NCI-H2081 treated with DMSO at 0.1 percent for 48 hours (cell line): ENCODE measurements around the gene PNLIPRP1.

ENCODE experiments used
- DNase-seq: peaks from one replicate; lab custom pipeline; 2025; lab: John Stamatoyannopoulos, UW

The PNLIPRP1 gene

DNA sequence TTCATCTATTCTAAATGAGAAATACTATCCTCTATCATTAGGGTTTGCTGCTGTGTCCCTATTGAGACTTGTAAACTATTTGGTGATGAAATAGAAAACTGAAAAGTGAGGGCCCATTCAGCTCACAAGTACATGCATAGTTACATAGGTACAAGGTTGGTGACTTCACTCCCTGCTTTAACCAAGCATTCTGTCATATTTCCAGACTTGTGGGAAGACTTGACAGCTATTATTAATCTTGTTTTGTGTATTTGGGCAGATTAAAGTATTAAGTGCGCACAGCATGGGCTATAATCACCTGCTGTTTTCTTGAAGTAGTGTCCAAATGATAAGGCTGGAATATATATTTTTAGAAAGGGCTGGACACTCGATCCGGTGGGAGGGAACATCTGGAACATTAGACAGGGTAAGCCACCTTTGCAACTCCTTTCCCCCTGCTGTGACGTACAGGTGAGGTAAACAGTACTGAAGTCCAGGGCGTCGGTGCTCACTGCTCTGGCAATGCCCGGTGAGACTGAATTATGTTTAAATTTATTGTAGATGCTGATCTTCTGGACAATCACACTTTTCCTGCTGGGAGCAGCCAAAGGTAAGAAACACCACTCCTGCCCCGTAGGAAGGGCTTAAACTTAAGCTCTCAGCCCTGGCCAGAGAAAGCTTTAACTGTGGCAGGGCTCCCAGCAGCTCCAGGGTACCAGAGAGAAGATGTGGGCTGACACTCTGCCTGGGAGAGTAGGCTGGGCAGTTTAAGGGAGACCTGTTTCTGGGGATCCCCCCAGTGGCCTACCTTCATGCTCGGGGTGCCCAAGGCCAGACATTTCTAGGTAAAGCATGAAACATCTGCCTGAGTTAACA is at the start of gene PNLIPRP1:
PNLIPRP1 (plus strand) TSS at position 370 of the 855 bp plus-strand sequence; CDS start at position 541, 171 bp downstream.
- DNase-seq: no peak

DNA sequence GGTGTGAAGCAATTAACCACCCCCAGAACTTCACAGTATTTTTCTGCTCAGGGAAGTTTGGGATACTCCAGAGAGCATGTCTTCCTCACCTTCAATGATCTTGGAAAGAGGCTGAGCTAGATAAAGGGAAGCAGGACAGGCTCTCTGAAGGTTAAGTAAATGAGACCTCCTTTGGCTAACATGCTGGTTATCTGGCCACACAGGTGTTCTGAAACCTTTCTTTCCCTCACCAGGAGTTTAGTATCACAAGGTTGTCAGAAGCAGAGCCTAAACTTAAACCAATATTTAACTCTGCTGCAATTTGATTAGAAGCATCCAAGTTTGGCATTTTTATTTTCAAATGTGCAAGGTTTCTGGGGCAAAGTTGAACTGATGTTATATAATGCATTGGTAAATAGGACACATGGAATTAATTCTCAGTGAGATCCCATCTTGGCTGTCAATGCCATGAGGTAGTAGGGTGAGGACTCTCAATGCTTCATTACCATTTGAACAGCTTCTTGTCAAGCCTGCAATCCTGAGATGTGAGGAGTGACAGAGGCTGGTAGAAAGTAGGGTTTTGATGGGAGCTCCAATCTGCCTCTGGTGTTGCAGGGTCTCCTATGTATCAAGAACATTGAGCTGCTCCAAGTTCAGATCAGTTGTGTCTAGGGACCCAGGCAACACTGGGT is 48.6 kb upstream of the PNLIPRP1 start:
- no peak for DNase-seq

DNA sequence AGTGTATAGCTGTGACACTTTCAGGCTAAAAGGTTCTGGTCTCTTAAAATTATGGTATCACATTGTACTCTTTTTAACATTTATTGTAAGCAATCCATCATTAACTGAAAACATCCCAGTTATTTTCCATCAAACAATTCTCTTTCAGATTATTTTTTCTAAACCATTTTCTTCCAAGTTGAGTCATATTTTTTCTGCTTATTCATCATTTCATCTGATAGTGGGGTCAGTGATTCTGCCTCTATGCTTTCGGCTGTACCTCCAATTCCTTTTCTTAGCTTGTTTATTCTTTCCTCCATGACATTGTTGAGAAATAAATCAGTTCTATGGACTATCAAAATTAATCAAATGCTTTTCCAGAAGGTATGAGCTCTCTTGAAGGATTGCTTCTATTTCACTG is 45.6 kb upstream of the PNLIPRP1 start:
- DNase-seq: no peak

DNA sequence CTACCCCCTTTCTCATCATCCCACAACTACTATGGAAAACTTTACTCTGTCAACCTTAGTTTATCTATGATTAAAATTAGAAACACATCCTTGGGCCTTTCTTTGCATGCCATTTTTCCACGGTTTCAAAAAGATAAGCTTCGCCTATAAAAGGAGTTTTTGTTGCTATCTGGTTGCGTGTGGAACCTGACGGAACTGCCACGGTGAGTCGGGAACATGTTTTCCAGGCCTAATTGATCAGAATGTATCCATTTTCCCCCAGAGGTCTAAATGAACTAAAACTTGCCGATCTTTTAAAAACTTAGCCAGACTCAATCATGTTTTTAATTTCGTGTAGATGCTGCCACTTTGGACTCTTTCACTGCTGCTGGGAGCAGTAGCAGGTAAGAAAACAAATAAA is 45.0 kb upstream of the PNLIPRP1 start, which contains the start of gene PNLIP:
PNLIP (plus strand) TSS at position 176 of the 400 bp plus-strand sequence; CDS start at position 338, 162 bp downstream.
- no peak for DNase-seq

DNA sequence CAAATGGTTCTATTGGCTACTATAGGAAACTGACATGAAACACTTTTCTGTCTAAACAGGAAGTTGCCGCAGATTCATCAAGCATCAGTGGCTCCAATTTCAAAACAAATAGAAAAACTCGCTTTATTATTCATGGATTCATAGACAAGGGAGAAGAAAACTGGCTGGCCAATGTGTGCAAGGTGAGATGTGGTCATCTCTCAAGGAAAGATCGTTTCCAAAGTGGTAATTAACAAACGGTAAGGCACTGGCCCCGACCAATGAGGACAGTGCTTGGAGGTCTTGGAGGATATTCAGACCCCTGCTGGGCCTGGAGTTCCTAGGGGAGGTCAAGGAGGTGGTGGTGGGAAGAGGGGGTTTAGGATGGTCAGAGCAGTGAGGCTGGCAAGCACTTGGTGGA is 42.5 kb upstream of the PNLIPRP1 start:
- no peak for DNase-seq

DNA sequence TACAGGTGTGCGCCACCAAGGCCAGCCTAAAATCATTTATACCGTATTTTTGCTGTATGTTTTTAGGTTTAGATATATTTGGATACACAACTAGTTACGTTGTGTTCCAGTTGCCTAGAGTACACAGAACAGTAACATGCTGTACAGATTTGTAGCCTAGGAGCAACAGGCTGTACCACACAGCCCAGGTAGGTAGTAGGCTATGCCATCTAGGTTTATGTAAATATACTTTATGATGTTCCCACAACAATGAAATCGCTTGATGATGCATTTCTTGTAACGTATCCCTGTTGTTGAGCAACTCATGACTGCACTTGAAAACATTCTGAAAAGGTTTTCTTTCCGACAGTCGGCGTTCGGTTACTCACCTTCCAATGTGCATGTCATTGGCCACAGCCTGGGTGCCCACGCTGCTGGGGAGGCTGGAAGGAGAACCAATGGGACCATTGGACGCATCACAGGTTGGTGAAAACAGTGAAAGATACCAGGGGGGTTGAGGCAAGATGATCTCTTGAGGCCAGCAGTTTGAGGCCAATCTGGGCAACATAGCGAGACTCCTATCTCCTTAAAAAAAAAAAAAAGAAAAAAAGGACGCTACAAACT is 37.3 kb upstream of the PNLIPRP1 start:
- no peak for DNase-seq

DNA sequence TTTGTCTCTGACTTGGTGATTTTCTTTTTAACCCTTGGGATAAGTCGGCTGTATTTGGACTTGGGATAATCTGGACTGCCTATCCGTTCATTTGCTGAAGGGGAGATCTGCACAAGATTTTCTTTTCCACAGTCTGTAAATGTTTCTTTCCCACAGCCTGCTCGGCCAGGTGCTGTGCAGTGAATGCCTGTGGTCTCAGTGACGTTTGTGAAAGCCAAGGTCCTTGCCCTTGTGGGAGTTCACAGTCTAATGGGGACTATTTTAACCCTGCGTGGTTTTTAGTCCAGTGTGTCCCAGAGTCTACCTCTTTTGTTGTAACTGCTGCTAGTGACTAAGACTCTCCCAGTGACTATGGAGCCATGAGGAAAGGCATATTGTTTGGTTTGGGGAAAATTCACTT is 36.1 kb upstream of the PNLIPRP1 start:
- no peak for DNase-seq

DNA sequence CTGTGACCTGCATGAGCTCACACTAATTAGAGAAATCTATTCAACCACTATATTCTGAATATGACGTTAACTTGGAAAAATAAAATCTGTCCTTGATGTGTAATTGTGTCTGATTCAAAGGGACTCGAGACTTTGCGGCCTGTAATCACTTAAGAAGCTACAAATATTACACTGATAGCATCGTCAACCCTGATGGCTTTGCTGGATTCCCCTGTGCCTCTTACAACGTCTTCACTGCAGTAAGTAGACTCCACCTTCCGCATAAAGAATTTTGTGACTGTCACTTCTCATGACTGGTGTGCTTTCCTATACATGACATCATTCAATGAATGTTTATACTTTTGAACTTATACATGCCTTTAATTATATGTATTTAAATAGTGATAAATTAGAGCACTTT is 34.9 kb upstream of the PNLIPRP1 start:
- DNase-seq: no peak

DNA sequence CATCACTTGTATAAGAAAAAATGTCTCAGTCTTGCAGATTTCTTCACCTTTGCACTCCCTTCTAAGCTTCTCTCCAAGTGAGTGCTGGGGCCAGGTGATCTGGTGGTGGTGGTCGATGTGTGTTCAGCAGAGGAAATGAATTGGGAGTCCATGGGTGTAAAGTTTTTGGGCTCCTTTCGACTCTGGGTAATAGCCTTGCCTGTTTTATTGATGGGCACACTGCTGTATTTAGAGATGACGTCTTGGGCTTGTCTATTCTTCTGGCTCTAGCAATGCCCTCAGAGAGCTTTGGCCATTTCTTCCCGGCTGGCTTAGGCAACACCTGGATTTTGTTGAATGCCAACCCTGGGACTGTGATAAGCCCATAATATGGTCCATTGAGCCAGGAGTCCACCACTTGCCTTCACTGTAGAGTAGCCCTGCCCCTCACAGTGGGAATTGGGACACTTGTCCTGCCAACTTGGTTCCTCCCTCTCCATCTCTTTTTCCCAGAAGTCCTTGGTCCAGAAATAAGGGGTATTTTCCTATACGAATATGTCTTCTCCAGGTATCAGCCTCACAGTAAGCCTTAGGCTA is 33.4 kb upstream of the PNLIPRP1 start:
- DNase-seq: no peak

DNA sequence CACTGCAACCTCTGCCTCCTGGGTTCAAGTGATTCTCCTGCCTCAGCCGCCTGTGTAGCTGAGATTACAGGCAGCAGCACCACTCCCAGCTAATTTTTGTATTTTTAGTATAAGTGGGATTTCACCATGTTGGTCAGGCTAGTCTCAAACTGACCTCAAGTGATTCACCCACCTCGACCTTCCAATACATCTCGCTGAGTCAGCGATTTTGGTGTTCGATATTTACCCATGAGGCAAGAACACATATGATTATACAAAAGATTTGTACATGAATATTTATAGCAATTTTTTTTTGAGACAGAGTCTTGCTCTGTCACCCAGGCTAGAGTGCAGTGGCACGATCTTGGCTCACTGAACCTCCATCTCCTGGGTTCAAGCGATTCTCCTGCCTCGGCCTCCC is 25.2 kb upstream of the PNLIPRP1 start:
- no peak for DNase-seq

DNA sequence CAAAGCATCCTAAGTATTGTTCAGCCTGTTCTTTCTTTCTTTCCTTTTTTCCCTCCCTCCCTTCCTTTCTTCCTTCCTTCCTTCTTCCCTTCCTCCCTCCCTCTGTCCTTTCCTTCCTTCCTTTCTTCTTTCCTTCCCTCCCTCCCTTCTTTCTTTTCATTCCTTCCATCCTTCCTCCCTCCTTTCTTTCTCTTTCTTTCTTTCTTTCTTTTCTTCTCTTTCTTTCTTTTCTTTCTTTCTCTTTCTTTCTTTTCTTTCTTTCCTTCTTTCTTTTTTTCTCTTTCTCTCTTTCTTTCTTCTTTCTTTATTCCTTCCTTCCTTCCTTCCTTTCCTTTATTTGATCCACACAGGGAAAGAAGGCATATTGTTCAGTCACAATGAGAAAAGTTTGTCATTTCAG is 23.8 kb upstream of the PNLIPRP1 start:
- no peak for DNase-seq

DNA sequence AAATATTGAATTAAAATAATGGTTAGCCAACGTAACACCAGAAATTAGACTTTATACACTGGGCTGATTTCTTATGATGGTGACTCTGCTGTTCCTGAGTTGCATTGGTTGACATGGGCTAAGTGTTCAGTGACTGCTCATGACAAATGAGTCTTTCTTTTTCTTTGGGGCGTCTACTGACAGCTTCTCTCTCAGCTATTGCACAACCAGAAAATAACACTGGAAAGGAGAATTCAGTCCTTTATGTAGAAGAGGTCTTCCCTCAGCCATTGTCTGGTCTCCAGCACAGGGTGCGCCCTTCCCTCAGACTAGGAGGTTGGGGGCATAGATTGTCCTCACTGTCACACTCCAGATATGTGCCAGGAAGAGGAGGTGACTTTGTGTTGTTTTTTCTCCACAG is 23.4 kb upstream of the PNLIPRP1 start:
- DNase-seq: no peak

DNA sequence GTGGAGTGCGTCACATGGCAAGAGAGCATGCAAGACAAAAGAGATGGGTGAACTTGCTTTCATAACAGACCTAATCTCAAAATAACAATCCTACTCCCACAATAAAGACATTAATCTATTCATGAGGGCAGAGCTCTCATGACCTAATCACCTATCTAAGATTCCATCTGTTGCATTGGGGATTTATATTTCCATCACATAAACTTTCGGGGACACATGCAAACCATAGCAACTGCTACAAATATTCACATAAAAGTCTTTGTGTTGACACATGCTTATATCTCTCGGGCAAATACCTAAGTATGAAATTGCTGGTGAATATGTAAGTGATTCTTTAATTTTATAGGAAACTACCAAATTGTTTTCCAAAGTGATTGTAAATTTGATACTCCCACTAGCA is 16.0 kb upstream of the PNLIPRP1 start:
- no peak for DNase-seq

DNA sequence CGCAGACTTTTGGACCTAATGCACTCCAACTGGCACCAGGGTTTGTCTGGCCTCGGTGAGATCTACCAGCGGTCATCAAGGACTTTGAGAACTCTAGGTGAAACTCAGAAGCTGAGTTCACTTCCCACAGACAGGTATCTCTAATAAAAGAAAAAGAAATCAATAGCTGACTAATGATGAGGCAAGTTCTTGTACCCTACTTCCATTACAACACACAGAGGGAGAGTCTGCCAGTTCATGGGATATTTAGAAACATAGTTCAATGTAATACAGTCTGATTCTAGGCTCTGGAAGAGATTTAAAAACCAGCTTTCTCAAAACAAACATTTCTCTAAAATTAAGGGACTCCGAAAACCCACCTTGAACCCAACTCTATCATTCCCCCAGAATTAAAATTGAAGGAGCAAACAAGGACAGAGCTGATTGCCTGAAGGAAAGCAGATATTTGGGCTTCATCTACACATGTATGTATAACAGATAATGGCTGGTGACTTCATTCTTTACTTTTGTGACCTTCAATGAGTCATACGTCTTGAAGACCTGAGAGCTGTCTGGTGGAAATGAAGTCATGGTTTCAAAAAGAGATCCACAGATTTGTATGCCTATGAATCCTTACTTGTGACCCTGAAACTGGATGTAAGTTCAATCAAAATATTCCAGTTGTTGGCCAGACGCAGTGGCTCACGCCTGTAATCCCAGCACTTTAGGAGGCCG is 2.7 kb upstream of the PNLIPRP1 start:
- no peak for DNase-seq

DNA sequence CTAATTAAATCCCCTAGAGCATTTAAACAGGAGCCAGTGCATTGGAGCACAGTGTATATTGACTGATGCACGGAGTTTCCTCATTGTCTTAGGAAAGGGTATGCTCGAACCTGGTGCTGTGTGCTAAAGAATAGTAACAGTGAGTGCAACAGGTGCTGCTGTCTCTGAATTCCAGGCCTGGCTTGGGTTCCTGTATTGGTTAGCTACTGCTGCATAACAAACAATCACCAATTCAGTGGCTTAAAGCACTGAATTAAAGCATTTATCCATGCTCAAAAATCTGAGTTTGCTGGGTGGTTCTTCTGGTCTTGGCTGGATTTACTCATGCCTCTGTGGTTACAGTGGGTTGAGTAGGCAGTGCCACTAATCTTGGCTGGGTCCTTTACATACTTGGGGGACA is 1.8 kb upstream of the PNLIPRP1 start:
- DNase-seq: no peak

DNA sequence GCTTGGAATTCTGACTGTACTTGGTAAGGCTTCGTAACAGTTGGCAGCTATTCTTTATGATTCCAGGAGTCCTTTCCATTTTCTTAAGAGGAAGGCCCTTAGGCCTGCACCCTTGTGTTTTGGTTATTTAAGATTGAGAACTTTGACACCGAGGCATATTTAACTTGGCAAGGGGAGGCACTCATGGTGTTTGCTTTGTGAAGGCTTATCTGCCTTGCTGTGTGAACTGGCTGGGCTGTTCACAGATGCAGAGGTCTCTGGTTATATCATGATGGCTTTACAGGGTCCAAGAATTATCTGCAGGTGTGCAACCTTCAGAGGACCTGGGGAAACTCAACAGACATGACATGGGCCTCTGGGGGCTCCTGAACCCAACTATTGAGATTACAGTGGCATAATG is 833 bp upstream of the PNLIPRP1 start:
- no peak for DNase-seq

DNA sequence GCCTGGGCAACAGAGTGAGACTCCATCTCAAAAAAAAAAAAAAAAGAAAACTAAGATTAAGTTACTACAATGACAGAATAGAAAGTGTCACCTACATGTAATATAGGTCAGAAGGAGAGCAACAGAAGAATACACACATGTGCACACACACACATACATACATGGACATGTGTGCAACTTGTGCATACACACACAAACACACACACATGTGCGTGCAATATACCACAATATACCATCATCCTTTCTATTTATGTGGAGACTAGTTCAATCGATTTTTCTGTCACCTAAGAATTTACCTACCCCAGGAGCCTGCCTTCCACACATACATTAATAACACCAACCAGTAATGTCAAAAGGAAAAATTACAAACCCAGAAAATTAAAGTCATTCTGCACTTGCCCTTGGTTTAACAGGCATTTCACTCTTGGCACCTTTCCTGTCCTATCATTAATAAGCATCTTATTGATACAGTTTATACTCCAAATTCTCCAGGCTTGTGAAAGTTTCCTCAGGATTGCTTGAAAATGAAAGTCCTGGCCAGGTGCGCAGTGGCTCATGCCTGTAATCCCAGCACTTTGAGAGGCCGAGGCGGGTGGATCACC is 2.5 kb downstream of the PNLIPRP1 start:
- DNase-seq: no peak

DNA sequence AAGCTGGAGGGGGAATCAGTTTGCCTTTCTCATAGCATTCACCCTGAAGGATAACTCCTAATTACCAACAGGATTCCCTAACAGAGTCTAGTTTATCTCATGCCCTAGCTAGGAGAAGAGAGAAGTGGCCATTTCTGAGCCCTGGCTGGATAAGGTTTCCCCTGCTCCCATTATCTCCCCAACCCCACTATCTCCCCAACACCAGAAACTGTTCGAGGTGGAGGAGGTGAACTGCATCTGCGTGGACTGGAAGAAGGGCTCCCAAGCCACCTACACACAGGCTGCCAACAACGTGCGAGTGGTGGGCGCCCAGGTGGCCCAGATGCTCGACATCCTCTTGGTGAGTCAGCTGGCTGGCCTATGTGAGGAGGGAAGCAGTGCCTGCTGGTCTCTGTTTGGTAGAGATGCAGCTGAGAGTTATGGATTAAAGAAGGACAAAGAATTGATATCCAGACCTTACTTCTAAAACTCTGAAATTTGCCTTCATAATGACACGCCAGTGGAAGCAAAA is 3.8 kb downstream of the PNLIPRP1 start:
- no peak for DNase-seq

DNA sequence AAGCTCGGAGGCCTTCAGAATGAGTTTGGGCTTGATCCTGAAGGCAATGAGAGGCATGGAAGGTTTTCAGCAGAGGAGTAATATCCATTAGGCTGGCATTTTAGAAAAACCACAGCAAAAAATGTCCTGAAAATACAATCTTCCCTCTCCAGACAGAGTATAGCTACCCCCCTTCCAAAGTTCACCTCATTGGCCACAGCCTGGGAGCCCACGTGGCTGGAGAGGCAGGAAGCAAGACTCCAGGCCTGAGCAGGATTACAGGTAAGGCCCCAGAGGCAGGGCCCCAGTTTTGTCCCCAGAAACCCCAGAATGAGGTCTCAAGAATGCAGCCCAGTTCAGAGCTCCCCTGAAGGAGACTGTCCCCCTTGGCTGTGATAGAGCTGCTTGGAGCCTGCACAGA is 5.3 kb downstream of the PNLIPRP1 start:
- no peak for DNase-seq

DNA sequence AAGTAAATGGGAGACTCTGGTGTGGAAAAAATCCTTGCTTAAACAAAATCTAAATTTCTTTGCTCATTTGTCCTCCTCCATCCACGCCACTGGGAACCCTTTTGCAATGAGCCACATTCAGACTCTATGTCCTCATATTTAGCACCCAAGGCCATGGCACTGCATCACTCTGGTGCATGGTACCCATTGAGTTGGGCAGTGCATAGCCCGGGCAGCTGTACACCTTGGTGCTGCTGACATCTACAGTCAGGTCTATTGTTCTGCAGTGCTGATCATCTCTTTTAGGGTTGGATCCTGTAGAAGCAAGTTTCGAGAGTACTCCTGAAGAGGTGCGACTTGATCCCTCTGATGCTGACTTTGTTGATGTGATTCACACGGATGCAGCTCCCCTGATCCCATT is 6.8 kb downstream of the PNLIPRP1 start:
- DNase-seq: no peak

DNA sequence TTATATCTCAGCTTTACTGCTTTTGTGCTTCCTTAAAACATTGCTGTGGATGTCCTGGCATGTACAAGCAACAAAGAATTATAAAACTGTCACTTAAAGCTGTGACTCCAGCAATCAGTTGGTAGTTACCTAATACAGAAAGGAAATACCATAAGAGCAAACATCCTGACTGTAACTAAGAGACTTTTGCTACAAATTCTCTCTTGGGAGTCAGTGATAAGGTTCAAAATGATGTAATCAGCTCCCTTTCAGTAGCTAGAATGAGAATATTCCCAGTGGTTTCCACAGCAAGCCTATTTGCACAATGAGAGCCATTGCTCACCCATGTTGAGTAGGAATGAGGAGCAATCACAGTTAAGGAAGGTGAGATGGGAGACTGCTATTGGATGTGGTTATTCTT is 7.6 kb downstream of the PNLIPRP1 start:
- no peak for DNase-seq
